ENCODE measurements around the gene C1orf52.

Gene C1orf52

DNA sequence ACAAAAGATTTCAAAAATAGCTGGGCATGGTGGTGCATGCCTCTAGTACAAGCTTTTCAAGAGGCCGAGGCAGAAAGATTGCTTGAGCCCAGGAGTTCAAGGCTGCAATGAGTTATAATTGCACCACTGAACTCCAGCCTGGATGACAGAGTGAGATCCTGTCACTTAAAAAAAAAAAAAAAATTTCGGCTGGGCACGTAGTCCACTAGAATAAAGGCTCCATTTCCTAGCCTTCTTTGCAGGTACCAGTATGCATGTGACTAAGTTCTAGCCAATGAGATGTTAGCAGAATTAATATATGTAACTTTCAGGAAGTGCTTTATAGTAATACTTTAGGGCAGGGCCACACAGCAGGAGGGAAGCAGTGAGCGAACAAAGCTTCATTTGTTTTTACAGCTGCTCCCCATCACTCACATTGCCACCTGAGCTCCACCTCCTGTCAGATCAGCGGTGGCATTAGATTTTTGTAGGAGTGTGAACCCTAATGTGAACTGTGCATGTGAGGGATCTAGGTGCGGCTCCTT lies 29.8 kb downstream of the C1orf52 start:
- no peak for DNase-seq

- no peak for DNase-seq
These were observed 30.5 kb downstream of the C1orf52 start for GRCh38 chr1:85228972-85229371.

DNA sequence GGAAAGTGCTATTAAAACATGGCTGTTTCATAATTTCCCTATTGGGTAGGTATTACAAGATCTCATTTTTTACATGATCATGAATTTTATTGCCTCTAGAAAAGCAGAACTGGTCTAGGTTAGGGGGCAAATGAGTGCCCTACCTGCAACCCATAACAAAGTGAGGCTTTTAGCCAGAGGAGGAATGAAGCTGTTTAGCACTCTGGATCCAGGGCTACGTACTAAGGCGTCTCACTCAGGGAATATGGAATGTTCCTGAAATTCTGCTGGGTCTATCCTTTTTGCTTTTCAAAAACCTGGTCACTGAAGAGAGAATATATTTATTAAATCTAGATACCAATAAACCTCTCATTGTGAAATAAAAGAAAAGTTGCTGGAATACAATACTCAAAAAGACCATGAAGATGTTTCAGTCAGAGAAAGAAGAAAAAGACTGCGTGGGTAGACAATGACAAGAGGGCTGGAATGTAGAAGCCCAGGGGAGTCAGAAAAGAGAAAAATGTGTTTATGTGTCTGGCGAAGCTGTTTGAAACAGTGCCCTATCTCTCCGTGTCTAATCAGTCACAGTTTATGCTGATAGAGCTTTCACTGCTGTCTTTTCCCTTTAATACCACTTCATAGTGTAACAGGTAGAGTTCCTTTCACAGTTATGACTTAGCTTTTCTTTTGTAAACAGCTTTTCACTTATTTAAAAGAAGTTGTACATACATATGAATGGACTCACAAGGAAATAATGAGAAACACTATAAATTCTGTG lies 33.7 kb downstream of the C1orf52 start:
- no peak for DNase-seq

DNA sequence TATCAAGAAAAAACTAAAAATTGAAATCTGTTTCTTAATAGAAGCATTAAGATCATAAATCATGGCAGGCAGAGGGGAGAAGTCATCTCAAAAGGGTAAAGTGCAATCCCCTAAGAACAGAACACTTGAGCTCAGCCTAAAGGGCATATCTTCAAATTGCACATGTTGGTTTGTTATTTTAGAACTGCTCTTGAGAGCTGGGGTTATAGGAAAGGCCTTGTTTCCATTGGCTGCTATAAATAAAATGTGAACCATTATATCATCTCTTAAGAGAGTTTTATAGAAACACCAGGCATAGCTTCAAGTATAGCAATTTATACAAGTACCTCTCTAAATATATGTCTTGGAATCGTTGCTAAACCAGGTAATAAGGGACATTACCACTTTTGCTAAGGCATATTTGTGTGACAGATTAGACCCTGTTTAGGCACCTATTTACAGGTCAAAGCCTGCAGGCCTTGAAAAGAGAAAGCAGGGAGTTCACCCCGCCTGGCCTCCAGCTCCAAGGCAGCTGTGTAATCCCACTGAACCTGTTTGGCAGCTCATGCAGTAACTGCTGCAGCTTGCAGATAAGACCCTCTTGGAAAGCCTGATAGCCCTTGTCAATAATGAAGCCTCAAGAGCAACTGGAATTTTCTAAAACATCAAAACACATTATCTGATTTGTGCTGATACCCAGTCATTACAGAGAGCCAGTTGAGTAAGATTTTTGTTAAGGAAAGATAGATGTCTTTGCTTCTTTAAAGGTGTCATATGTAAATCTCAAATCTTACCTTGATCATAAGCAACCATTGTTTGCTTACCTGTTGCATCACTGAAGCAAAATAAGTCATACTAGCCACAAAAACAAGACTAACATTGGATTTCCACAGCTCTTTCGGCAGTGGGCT lies 34.5 kb downstream of the C1orf52 start:
- DNase-seq, result no peak

DNA sequence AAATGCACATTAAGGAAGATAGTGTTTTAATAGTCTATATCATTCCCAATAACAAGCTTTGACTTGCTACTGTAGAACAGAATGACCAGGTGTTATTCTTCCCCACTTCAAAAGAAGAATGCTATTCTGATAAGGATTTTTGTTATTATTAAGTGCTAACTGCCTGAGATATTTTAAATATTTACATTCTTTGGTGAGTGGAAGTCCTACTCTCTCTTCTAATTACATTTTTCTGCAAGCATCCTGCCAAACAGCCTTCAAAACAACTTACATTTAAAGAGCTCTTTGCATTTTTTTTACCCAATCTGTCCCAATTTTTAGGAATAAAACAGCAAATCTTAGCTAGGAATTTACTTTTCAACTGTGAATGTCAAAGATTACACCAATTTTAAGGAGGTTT lies 35.2 kb downstream of the C1orf52 start:
- DNase-seq, result no peak

- no peak for DNase-seq
These were observed 36.1 kb downstream of the C1orf52 start for GRCh38 chr1:85223334-85223733.

GRCh38 chr1:85220756-85221201 lies 38.7 kb downstream of the C1orf52 start:
- no peak for DNase-seq

- DNase-seq, result no peak
These were observed 39.4 kb downstream of the C1orf52 start for GRCh38 chr1:85219853-85220610.

DNA sequence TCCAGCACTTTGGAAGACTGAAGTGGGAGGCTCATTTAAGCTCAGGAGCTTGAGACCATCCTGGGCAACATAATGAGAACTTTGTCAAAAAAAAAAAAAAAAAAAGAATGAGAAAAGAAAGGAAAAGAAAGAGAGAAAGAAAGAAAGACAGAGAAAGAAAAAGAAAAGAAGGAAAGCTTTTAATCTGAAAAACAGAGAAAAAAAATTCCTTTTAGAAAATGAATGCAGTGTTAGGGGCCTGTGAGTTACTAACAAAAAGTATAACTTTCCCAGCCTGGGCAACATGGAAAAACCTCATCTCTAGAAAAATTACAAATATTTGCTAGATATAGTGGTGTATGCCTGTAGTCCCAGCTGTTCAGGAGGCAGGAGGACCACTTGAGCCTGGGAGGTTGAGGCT lies 42.8 kb downstream of the C1orf52 start:
- no peak for DNase-seq

DNA sequence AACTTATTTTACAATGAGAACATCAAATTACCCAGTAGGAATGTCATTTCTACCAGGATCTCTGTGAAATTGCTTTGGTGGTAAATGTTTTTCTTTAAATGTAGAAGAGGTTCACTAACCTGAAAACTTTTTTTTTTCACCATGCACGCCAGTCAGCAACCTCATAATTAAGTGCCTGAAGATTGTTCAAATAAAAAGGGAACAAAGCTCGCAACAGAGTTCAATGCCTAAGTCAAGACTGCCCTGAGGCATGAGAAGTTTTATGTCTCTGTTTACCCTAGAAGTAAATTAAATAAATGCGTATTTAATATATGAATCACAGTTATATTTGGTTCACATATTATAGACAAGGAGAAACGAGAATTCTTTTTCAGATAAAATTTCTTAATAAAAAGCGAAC lies 44.8 kb downstream of the C1orf52 start:
- no peak for DNase-seq

GRCh38 chr1:85208488-85208887 lies 51.0 kb downstream of the C1orf52 start:
- DNase-seq, result no peak

DNA sequence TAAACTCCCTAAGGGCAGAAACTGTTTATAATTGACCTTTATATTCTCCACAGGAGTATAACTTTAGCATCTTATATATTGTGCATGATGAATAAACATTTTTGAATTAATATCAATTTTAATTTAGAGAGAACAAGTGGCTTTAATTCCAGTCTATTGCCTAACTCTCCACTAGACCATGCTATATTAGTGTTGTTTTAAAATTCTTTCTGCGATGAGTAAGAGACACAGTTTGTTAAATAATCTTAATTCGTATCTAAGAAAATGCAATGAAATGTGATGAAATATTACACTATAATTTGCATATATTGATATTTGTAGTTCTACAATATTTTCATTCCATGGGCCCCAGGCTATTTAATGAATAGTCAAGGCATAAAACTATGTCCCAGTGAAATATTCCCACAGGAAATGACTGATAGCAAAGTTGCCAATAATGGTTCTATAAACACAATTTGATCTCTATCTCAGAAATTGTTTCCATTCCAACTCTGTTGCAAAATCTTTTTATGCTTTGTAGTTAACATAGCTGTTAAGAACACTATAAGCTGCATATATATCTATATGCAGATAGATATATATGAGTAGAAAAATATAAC lies 55.8 kb downstream of the C1orf52 start:
- no peak for DNase-seq

DNA sequence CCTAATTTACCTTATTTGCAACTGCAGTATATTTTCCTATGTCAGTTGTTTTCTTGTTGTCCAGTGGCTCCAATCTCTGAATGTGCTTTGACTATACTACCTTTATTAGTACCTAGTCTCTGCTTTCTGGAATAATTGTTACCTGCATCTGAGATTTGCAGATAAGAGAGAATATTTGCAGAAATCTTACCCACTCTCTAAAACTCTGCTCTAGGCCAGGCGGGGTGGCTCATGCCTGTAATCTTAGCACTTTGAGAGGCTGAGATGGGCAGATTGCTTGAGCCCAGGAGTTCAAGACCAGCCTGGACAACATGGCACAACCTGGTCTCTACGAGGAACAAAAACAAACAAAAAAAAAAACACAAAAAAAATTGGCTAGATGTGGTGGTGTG lies 56.6 kb downstream of the C1orf52 start:
- no peak for DNase-seq

DNA sequence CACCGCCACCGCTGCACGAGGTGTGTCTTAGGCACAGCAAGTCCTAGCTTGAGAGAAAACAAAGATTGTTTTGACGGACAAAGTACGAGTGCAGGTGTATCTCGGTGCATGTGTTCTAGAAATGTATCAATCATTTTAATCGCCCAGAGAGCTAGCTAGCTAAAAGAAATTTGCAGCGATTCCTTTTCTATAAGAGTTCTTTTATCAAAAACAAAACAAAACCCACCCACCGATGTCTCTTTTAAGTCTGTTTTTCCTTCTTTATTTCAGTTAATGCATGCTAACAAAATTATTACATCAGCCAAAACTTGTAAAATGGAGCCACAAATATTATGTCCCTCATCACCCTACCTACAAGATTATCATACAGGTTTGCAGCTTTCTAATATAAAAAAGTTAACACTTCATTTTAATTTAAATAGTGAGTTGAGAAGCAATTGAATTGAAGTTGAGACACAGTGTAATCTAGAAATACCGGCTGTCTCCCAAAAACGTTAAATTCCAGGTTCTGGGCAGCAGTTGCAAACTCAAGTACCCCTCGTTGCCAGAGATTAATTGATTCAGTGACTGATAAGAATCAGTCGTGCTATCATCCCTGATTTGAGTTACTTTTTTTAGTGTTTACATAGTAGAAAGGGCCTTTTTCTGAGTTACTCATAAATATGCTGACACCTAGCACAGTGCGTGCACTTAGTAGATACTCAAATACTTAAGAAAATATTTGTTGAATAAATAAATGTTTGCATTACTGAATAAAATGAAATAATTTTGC lies 57.2 kb downstream of the C1orf52 start:
- no peak for DNase-seq

GRCh38 chr1:85201340-85202091 lies 57.9 kb downstream of the C1orf52 start:
- DNase-seq, result no peak

DNA sequence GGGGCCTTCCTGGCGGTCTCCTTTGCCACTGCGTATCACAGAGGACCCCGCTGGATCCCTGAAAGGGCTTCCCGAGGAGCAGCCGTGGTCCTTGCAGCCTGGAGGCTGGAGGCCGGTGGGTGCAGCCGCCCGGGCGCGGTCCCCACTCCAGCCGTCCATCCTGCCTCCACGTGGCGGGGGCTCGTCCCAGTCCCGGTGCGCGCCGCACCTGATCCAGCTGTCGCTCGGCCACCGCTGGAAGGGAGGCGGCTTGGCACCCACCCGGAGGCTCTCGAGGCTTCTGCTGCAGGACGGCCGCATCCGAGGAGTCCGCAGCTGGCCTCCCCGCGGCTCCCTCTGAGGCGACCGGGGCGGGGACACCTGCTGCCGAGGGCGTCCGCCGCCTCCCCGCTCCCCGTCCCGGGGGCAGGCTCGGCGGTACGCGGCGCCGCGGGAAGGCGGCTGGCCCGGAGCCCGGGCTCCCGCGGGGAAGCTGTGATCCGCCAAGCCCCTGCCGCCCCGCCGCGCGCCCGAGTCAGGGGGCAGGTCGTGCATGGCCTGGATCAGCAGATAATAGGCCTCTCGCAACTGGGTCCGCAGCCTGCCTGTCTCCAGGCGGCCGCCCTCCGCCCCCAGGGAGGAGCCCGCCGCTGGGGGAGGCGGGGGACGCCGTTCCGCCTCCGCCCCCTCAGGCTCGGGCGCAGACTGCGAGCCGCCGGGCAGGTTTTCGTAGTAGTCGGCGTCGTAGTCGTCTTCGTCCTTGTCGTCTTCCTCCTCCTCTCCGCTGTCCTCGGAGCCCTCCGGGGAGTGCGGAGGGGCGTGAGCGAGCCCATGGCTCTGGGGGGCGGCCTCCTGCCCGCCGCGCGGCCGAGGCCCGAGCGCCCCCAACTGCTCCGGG lies 58.8 kb downstream of the C1orf52 start, which contains the start of gene SYDE2:
SYDE2 (minus strand) TSS at position 554 of the 877 bp plus-strand sequence; CDS start at position 534, 20 bp downstream.
- peak; percentile 16 for DNase-seq
